Motor neuron (in vitro differentiated cells): ENCODE data around the gene TXNRD1. TPM values are rescaled to one million over a fixed set of nuclear protein-coding genes. Genes with fewer than 3 reads are reported as not detected.
A peak's percentile ranks its signal among the peaks of the same experiment; 100 is the strongest.
"Not testable (repeated sequence)": the region's sequence is repeated elsewhere in the genome, so short reads cannot be mapped to it uniquely, and the experiment has no call there.

Source experiments
- ATAC-seq, 8 experiments: fragments of 200-7000 bp; cut with Tn5 transposase; replicated peaks in 6 of 8; 2 replicates each; pipeline ENCODE4 v1.8.0; 2021; ENCODE audit warnings: mild to moderate bottlenecking in 8 of 8, moderate library complexity in 8 of 8
- H3K27ac ChIP-seq, 2 donors: fragments of 250-450 bp; sonication (Bioruptor Pico); 2 replicates each; pipeline ENCODE4 v1.9.0; 2021; ENCODE audit warnings: antibody characterized with exemption in 2 of 2, mild to moderate bottlenecking in 2 of 2, moderate library complexity in 1 of 2
- H3K4me1 ChIP-seq, 2 donors: fragments of 250-450 bp; sonication (Bioruptor Pico); replicated peaks in 1 of 2; 2 replicates each; pipeline ENCODE4 v1.6.1; 2021; ENCODE audit warnings: antibody characterized with exemption in 2 of 2, mild to moderate bottlenecking in 2 of 2, moderate library complexity in 1 of 2
- H3K4me3 ChIP-seq, 5 donors: fragments of 250-450 bp; sonication (Bioruptor Pico); 2 replicates each; pipeline ENCODE4 v1.9.0; 2021; ENCODE audit warnings: antibody characterized with exemption in 5 of 5, mild to moderate bottlenecking in 5 of 5, moderate library complexity in 4 of 5
- WGBS, 10 experiments: fragments of 450-650 bp; shearing (Covaris generic); methylation state at CpG; one replicate each; pipeline ENCODE4 v1.0.0; 2022; 5-methylcytosine and 5-hydroxymethylcytosine counted together
- in situ Hi-C, 9 experiments: fragments of 400-800 bp; cut with MboI; loops; one replicate each; pipeline ENCODE4 v1.15.0; 2021; ENCODE audit warnings: low sequenced_read_pairs in 9 of 9, low pct_unique_long_range_greater_than_20kb in 2 of 9; ENCODE audit not compliant: unreplicated experiment in 9 of 9
- total RNA-seq, 8 experiments: library from RNA; unstranded; fragments of 300-600 nt; gene quantifications; 2 replicates each; pipeline versions ENCODE4 v1.2.3 to v1.2.4, GENCODE V29; 2022

Gene TXNRD1
- total RNA-seq, 8 experiments from 2014 or later, result 42.8 to 219 (median 87.5) TPM

DNA sequence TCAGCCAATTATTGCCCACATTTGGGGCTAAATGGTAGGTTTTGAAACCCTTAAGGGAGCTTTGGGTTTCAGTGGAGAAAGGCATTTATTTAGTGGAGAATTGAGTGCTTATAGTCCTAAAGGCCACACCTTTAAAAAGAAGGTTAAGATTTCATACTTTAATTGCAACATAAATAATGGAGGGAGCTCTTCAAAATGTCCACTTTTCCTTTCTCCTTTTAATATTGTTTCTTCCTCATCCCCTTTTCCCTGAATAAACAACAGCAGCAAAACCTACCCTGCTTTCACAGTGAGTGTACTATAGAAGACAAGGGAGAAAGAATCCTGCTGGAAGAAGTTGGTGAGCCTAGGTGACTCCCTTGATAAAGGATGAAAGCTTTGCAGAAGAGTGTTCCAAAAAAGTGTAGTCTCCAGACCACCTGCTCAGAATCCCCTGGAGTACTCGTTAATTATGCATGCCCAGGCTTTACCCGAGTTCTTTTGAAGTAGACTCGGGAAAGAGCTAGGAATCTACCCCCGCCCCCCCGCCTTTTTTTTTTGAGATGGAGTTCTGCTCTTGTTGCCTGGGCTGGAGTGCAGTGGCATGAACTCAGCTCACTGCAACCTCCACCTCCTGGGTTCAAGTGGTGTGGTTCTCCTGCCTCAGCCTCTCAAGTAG, 76.4 kb downstream of the TXNRD1 start:
- no peak for ATAC-seq
- Histone ChIP-seq H3K4me3 (no peak overlapping the region), H3K4me1 (peaks cover 3 to 8% of the 10 kb centered on the region in 2 donors), H3K27ac (no peak overlapping the region)
- WGBS, 10 experiments, result 7 to 83% (median 20%) methylated on average over 1 to 5 of the region's 5 CpGs; no CpG with 5 or more reads in 4 of the 10 experiments
- in situ Hi-C loops, result no loop called here

DNA sequence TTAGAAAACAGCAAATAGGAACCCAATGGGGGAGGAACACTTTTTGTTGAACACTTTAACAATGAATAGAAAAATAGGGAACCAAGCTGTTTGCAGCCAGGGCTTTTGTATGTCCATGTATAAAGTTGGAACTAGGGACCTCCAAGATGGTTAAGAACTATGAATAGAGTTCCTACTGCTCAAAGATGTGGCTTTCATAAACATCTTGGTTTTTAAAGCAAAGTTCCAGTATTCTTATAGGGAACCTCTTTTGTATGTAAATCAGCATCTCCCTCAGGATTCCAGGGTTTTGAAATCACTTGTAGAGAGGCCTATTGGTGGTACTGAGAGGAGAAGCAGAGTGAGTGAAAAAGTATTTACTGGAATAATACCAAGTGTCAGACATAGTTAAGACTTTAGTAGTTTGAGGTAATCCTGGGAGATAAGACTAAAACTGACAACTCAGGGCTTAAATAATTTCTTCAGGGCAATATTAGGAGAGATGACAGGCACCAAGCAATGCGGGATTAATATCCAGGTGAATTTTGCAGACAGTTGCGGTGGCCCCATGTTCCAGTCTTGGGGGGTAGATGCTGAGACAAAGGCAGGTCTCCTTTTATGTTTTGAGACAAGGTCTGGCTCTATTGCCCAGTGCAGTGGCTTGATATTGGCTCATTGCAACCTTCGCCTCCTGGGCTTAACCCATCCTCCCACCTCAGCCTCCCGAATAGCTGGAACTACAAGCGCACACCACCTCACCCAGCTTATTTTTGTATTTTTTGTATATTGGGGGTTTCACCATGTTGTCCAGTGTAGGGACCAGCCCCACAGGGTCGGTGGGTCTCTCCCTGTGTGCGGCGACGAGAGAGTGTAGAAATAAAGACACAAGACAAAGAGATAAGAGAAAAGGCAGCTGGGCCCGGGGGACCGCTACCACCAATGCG, 77.6 kb downstream of the TXNRD1 start:
- no peak overlapping the region for H3K27ac ChIP-seq
- in situ Hi-C loops, result no loop called here
- H3K4me1 ChIP-seq, result peaks cover 3 to 8% of the 10 kb centered on the region in 2 donors
- no peak overlapping the region for H3K4me3 ChIP-seq
- ATAC-seq, result no peak
- WGBS, 10 experiments, result 80 to 100% (median 97%) methylated on average over 1 to 5 of the region's 12 CpGs; no CpG with 5 or more reads in 2 of the 10 experiments

DNA sequence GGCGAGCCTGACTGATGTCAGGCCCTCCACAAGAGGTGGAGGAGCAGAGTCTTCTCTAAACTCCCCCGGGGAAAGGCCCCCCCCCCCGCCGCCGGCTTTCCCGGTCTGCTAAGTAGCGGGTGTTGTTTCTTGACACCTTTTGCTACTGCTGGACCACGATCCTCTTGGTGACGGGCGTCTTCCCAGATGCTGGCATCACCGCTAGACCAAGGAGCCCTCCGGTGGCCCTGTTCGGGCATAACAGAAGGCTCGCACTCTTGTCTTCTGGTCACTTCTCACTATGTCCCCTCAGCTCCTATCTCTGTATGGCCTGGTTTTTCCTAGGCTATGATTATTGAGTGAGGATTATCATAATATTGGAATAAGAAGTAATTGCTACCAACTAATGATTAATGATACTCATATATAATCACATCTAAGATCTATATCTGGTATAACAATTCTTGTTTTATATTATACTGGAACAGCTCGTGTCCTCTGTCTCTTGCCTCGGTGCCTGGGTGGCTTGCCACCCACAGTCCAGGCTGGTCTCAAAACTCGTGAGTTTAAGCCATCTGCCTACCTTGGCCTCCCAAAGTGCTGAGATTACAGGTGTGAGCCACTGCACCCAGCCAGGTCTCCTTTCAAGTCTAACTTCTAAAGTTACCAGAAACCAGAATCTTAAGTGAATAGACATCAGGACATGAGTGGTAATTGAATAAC, 78.7 kb downstream of the TXNRD1 start:
- H3K27ac ChIP-seq, H3K4me3 ChIP-seq, in situ Hi-C loops, ATAC-seq, H3K4me1 ChIP-seq: not testable (repeated sequence)
- WGBS, 10 experiments, result 100% methylated on average over 1 of the region's 17 CpGs; no CpG with 5 or more reads in 9 of the 10 experiments

DNA sequence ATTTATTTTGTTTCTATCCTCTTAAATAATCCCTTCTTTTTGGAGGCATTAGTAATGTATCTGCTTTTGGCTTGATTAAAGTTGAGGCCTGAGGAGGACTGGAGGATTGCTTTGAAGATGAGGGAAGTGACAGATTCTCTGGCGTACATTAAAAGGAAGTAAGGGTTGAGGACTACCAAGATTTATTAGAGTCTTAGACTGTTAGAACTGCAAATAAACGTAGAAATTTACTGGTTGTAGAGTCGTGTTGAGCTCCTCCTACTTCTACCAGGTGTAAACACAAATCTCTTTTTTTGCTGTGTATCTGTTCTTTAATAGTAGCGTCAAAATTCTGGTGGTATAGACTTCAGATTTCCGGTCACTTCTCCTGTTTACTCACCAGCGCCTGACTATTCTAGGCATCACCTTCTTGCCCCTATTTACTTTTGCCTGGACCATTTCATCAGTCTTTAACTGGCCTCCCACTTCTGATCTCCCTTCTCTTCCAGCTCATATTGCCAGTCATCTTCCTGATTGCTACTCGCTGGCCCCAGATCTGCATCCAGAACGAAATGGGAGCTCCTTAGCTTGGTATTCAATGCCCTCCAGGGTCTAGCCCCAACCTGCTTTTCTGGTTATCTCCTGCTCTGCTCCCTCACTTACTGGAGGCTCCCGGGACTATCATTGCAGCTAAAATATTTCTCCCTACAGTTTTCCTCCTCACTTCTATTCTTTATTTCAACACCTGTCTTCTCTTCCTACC, 79.5 kb downstream of the TXNRD1 start:
- in situ Hi-C loops, result no loop called here
- H3K4me3 ChIP-seq, result no peak overlapping the region
- 74 to 100% (median 90%) methylated on average over 3 to 9 of the region's 9 CpGs for WGBS, 10 experiments
- no peak for ATAC-seq
- H3K27ac ChIP-seq, result no peak overlapping the region
- H3K4me1 ChIP-seq, result no peaks in the 10 kb centered on the region

DNA sequence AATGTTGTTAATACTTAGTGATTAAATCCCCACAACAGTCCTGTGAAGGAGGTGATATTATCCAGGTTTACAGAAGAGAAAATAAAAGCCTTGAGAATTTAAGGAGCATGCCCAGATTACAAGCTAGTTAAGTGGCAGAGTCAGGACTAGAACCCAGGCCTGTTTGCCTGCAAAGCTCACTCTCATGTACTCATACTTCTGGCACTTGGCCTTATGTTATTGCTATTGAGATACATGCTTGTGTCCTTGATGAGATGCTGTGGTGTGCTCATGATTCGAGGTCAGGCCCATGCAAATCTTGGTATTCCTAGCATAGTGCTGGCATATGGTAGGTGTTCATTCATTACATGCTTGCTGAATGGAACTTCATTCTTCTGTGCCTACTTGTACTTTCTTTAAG, 80.4 kb downstream of the TXNRD1 start:
- 25 to 90% (median 83%) methylated on average over 1 of the region's 1 CpG; no CpG with 5 or more reads in 5 of the 10 experiments for WGBS, 10 experiments
- Histone ChIP-seq H3K27ac (no peak overlapping the region), H3K4me1 (no peaks in the 10 kb centered on the region), H3K4me3 (no peak overlapping the region)
- peak in 3 of 8 experiments; percentile 6 for ATAC-seq
- in situ Hi-C loops, result no loop called here

DNA sequence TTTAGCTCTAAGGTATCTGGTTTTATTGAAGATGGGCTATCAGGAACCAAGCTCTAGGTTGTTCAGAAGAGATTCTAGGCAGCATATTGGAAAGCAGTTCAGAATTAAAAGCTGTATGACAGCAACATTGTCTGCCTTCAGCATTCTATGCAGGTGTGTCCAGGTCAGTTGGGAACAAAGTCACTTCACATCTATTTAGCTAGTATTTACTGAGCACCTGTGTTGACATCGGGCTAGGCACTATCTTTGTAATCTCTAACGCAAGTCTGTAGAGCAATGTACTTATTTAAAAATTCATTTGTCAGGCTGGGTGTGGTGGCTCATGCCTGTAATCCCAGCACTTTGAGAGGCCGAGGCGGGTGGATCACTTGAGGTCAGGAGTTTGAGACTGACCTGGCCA, 81.1 kb downstream of the TXNRD1 start:
- in situ Hi-C loops, result no loop called here
- ATAC-seq, result peak in 3 of 8 experiments; percentile 11 to 32 (median 17)
- 18 to 100% (median 81%) methylated on average over 1 to 4 of the region's 4 CpGs; no CpG with 5 or more reads in 3 of the 10 experiments for WGBS, 10 experiments
- no peak overlapping the region for H3K27ac ChIP-seq
- no peaks in the 10 kb centered on the region for H3K4me1 ChIP-seq
- no peak overlapping the region for H3K4me3 ChIP-seq

DNA sequence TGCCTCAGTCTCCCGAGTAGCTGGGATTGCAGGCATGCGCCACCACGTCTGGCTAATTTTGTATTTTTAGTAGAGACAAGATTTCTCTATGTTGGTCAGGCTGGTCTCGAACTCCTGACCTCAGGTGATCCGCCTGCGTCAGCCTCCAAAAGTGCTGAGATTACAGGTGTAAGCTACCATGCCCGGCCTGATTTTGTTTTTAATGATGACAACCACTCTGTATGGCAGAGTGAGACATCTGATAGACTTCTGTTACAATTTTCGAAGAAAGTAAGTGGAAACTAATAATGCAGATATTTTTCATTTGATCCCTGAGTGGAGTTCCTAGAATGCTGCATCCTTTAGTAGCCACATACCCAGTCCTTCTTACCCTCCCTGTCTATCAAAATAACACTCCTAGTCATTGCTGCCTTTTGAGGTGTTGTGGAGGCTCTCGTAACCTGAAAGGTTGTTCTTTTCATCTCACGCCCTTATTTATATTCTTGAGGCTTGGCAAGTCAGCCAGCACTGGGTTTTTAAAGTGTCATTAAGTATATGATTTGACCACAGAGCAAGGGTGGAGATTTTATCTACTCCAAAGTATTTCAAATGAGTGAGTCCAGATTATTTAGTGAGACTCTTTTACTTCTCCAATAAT, 82.0 kb downstream of the TXNRD1 start:
- Histone ChIP-seq H3K4me1 (no peaks in the 10 kb centered on the region), H3K27ac (no peak overlapping the region), H3K4me3 (no peak overlapping the region)
- 0 to 100% (median 99%) methylated on average over 1 to 9 of the region's 10 CpGs for WGBS, 10 experiments
- in situ Hi-C loops, result no loop called here
- ATAC-seq, result no peak

DNA sequence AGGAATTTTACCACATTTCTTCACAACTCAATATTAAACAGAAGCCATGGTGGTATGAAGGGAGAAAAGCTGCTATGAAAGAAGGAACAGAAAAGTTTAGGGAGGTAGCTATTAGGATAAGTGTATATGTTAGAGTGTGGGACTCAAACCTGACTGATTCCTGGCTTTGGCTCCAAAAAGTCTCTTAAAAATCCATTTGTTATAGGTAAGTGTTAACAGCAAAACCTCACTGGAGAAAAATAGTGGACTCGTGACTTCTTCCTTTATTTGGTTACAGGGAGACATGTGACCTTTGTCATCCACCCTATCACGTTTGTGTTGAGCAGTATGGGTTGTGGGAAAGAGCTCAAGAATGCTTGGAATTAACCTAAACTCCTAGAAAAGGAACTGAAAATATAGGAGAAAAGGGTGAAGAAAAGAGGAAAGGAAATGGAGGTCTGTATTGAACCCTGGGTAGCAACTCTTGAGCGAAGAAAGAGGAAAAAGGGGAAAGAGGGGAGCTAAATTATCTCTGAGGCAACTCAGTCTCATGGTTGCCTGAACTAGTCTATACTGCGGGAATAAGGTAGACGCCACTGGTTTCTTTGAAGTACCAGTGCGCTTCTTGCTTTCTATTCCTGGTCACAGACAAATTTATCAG, 84.4 kb downstream of the TXNRD1 start:
- H3K4me3 ChIP-seq, result no peak overlapping the region
- no peak overlapping the region for H3K27ac ChIP-seq
- ATAC-seq, result no peak
- in situ Hi-C loops, result no loop called here
- WGBS, 10 experiments, result 78 to 96% (median 90%) methylated on average over 1 to 6 of the region's 6 CpGs; no CpG with 5 or more reads in 1 of the 10 experiments
- H3K4me1 ChIP-seq, result peaks cover 6 to 9% of the 10 kb centered on the region in 2 donors

DNA sequence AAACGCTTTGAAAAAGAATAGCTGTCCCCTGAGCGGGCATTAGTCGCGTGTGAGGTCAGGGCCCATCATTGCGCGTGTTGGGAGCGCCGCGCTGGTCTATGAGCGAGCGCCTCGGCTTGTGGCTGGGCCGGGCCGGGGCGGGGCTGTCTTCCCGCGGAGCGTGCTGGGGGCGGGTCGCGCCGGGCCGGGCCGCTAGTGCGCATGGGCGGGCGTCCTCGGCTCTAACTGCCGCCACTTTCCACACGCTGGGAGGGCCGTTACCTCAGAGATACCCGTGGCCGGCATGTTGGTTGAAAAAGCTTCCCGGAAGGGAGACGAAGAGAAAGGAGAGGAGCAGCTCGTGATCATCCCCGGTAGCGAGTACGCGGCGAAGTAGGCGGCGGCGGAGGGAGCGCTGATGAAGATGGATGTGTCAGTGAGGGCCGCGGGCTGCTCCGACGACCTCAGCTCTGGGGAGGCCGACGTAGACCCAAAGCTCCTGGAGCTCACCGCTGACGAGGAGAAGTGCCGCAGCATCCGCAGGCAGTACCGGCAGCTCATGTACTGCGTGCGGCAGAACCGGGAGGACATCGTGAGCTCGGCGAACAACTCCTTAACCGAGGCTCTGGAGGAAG, 88.1 kb downstream of the TXNRD1 start, which contains the start of gene EID3:
EID3 (plus strand) TSS at position 202 of the 614 bp plus-strand sequence; CDS start at position 398, 196 bp downstream.
- Histone ChIP-seq H3K4me1 (peaks cover 6 to 9% of the 10 kb centered on the region in 2 donors), H3K4me3 (peak within 1 kb of the TSS; percentile 26 to 35 (median 31)), H3K27ac (peak within 1 kb of the TSS in 1 of 2 donors; percentile 29)
- WGBS, 10 experiments, result 3 to 77% (median 12%) methylated on average over 3 to 28 of the region's 63 CpGs; no CpG with 5 or more reads in 6 of the 10 experiments
- ATAC-seq, result peak; percentile 91 to 99 (median 96)
- in situ Hi-C loops, result no loop called here

DNA sequence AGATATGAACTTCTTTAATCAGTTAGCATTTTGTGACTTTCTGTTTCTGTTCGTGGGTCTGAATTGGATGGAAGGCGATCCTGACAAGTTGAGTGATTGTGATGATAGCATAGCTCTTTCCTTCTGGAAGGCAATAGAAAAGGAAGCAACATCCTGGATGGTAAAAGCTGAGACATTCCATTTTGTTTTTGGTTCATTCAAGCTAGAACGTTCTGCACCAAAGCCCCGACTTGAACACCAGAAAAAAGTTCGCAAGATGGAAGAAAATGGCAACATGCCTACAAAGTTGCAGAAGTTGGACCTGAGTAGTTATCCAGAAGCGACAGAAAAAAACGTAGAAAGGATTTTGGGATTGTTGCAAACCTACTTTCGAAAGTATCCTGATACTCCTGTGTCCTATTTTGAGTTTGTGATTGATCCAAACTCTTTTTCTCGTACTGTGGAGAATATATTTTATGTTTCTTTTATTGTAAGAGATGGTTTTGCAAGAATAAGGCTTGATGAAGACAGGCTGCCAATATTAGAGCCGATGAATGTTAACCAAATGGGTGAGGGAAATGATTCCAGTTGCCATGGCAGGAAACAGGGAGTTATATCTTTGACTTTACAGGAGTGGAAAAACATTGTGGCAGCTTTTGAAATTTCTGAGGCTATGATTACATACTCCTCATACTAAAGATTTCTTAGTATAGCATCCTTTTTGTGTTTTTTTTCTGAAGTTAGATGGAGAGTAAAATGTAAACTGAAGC, 88.9 kb downstream of the TXNRD1 start:
- Histone ChIP-seq H3K4me1 (peaks cover 6 to 9% of the 10 kb centered on the region in 2 donors), H3K27ac (no peak overlapping the region), H3K4me3 (peak overlapping the region in 4 of 5 donors; percentile 26 to 35 (median 32))
- no peak for ATAC-seq
- 33 to 100% (median 95%) methylated on average over 2 to 10 of the region's 10 CpGs for WGBS, 10 experiments
- in situ Hi-C loops, result no loop called here

DNA sequence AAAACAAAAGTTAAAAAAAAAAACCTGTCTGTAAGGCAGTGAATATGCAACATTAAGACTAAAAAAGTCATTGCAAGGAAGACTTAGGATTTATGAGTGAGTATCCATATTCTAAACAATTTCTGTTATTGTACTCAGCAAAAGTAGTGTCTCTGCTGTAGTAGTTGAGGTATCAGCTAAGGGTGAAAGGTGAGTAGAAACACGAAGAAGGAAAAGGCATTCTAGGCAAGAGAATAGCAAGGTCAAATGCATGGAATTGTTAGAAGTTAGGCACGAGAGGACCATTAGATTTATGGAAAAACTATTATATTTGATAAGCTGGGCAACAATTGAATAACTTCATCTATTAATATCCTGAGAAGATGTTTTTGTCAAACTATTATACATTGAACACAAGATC, 89.8 kb downstream of the TXNRD1 start:
- ATAC-seq, result no peak
- H3K27ac ChIP-seq, result no peak overlapping the region
- 64 to 100% (median 86%) methylated on average over 1 to 2 of the region's 2 CpGs; no CpG with 5 or more reads in 1 of the 10 experiments for WGBS, 10 experiments
- H3K4me1 ChIP-seq, result peaks cover 6 to 9% of the 10 kb centered on the region in 2 donors
- in situ Hi-C loops, result no loop called here
- H3K4me3 ChIP-seq, result no peak overlapping the region
